SK-N-SH (cell line): ENCODE measurements around the gene PCBP3. TPM values are rescaled to one million over a fixed set of nuclear protein-coding genes. Genes with fewer than 3 reads are reported as not detected.
A peak's percentile ranks its signal among the peaks of the same experiment; 100 is the strongest.

ENCODE experiments used
- CHD2 ChIP-seq: fragments of 150-350 bp; IDR thresholded peaks from 2 replicates; pipeline ENCODE4 v1.6.1; 2018; ENCODE audit warnings: low read length; ENCODE audit not compliant: partially characterized antibody
- CTCF ChIP-seq: fragments of 200-600 bp; sonication (generic); IDR thresholded peaks from 2 replicates; pipeline ENCODE4 v1.6.1; 2017; ENCODE audit warnings: antibody characterized with exemption, mild to moderate bottlenecking, moderate library complexity
- ELF1 ChIP-seq: IDR thresholded peaks from 2 replicates; pipeline ENCODE4 v1.4.0; 2012
- EP300 ChIP-seq, 2 experiments: IDR thresholded peaks; 2 replicates each; pipeline versions ENCODE4 v1.4.0 to v1.6.1; 2012; ENCODE audit warnings: borderline replicate concordance in 1 of 2, low read depth in 1 of 2, low read length in 1 of 2
- GABPA ChIP-seq: IDR thresholded peaks from 2 replicates; pipeline ENCODE4 v1.4.0; 2012; ENCODE audit warnings: low read depth, mild to moderate bottlenecking
- GATA2 ChIP-seq: sonication (generic); formaldehyde crosslinking; IDR thresholded peaks from 2 replicates; pipeline ENCODE4 v1.5.0; 2020; ENCODE audit warnings: mild to moderate bottlenecking, missing genetic modification reagents
- IRF3 ChIP-seq: fragments of 150-350 bp; IDR thresholded peaks from 2 replicates; pipeline ENCODE4 v1.6.1; 2016; ENCODE audit warnings: mild to moderate bottlenecking, low read depth, low read length
- JUND ChIP-seq: IDR thresholded peaks from 2 replicates; pipeline ENCODE4 v1.4.0; 2012
- MEF2A ChIP-seq: IDR thresholded peaks from 2 replicates; pipeline ENCODE4 v1.4.0; 2012; ENCODE audit warnings: low read depth, borderline replicate concordance
- MXI1 ChIP-seq: IDR thresholded peaks from 2 replicates; pipeline ENCODE4 v1.6.1; 2012; ENCODE audit warnings: mild to moderate bottlenecking, low read depth, low read length, improper control_type of control experiment
- NFIC ChIP-seq: IDR thresholded peaks from 2 replicates; pipeline ENCODE4 v1.4.0; 2012; ENCODE audit warnings: borderline replicate concordance
- NRF1 ChIP-seq: IDR thresholded peaks from 2 replicates; pipeline ENCODE4 v1.6.1; 2012; ENCODE audit warnings: low read depth, mild to moderate bottlenecking, low read length
- PBX3 ChIP-seq: IDR thresholded peaks from 2 replicates; pipeline ENCODE4; 2012
- POLR2AphosphoS5 ChIP-seq: IDR thresholded peaks from 2 replicates; pipeline ENCODE4 v1.6.1; 2012; ENCODE audit warnings: low read depth, low read length
- RCOR1 ChIP-seq: fragments of 150-350 bp; IDR thresholded peaks from 2 replicates; pipeline ENCODE4 v1.6.1; 2017; ENCODE audit warnings: antibody characterized with exemption, low read length
- RFX5 ChIP-seq: IDR thresholded peaks from 2 replicates; pipeline ENCODE4 v1.6.1; 2012; ENCODE audit warnings: mild to moderate bottlenecking, improper control_type of control experiment, low read length
- SIN3A ChIP-seq: IDR thresholded peaks from 2 replicates; pipeline ENCODE4 v1.6.1; 2012; ENCODE audit warnings: low read depth, mild to moderate bottlenecking, low read length, moderate library complexity, borderline replicate concordance
- TAF1 ChIP-seq: IDR thresholded peaks from 2 replicates; pipeline ENCODE4 v1.6.1; 2012; ENCODE audit warnings: low read depth, mild to moderate bottlenecking, low read length, moderate library complexity, borderline replicate concordance
- TCF12 ChIP-seq: IDR thresholded peaks from 2 replicates; pipeline ENCODE4 v1.4.0; 2012
- TEAD4 ChIP-seq: IDR thresholded peaks from 2 replicates; pipeline ENCODE4 v1.4.0; 2012; ENCODE audit warnings: mild to moderate bottlenecking, borderline replicate concordance; ENCODE audit not compliant: insufficient read depth
- USF1 ChIP-seq: IDR thresholded peaks from 2 replicates; pipeline ENCODE4 v1.4.0; 2012; ENCODE audit warnings: low read depth, borderline replicate concordance
- YY1 ChIP-seq: IDR thresholded peaks from 2 replicates; pipeline ENCODE4 v1.4.0; 2012; ENCODE audit warnings: low read depth, mild to moderate bottlenecking
- ZBTB33 ChIP-seq: IDR thresholded peaks from 2 replicates; pipeline ENCODE4 v1.4.0; 2012; ENCODE audit warnings: low read depth, borderline replicate concordance
- polyA plus RNA-seq, 3 experiments: library from polyadenylated mRNA; depleted of rRNA; stranded (reverse); fragments of >200 nt; gene quantifications; 2 replicates each; pipeline ENCODE4 v1.2.3, GENCODE V29; 2012
- TF ChIP-seq, protein P1 (sequence below): IDR thresholded peaks from 2 replicates; pipeline ENCODE4 v1.4.0; 2012; ENCODE audit warnings: low read depth

Gene PCBP3
- polyA plus RNA-seq, 1 of the 3 experiments (the other 2 are of a cell fraction): 9.5 TPM

DNA sequence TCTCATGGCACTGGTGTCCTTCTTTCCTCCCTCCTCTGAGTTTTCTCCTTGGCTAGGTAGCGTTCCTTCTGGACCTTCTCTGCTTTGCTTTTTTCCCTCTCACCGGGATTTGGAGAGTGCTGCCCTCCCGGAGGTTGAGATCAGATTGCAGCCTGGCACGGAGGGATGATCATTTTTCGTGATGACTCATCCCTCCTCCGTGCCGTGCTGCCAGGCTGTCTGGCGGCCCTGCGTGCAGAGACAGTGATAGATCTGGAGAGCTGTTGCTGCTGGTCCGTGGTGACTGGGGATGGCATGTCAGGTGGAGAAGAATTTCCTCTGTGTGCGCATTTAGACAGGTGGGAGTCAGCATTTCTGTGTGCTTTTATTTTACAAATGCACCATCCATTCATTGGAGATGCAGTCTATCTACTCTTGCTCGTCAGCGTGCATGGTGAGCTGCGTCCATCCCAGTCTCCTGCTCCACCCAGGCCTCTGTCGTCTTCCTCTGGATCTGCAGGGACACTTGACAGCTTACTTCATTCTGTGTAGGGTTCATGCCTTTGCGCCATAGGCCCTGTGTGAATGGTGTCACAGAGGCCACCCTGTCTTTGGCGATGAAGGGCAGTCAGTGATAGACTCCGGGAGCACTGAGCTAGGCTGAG lies 104.4 kb downstream of the PCBP3 start (continued):
- TF ChIP-seq TAF1 (peak; percentile 69; the same call in 1 of the 2 replicates), GATA2 (peak; percentile 61), USF1 (no peak), GABPA (no peak), PBX3 (peak; percentile 94), CHD2 (no peak), RFX5 (no peak), ZBTB33 (no peak), TCF12 (peak; percentile 88), ELF1 (no peak), NRF1 (no peak), POLR2AphosphoS5 (peak; percentile 29; the same call in 1 of the 2 replicates), EP300 (IDR thresholded peaks at IDR 0.05; ENCODE audit: borderline replicate concordance in 1 of 2, low read depth in 1 of 2, low read length in 1 of 2) (peak; percentile 39 to 81; a peak in 1 of 4 replicates), YY1 (0 out of 2 replicates have a peak, but pooled peaks have one; percentile 1), MXI1 (peak; percentile 74; the same call in 1 of the 2 replicates), RCOR1 (no peak), SIN3A (peak; percentile 77; the same call in 1 of the 2 replicates), TEAD4 (no peak), IRF3 (no peak), CTCF (no peak), JUND (peak; percentile 95), MEF2A (no peak), NFIC (peak; percentile 85)
- TF ChIP-seq, protein P1, sequence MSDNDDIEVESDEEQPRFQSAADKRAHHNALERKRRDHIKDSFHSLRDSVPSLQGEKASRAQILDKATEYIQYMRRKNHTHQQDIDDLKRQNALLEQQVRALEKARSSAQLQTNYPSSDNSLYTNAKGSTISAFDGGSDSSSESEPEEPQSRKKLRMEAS: peak; percentile 84
